ENCODE measurements around the gene KRT78.

GRCh38 chr12:52832985-52833905, 15.5 kb downstream of the KRT78 start:
- TF ChIP-seq CTCF (CRISPR knock-in tag; IDR thresholded peaks at IDR 0.05): no peak
- no peak for TF ChIP-seq EZH2 (conservative IDR thresholded peaks at IDR 0.05; ENCODE audit: low read depth, low read length)
- TF ChIP-seq POLR2AphosphoS5 (IDR thresholded peaks at IDR 0.05; ENCODE audit: low read depth, low read length): no peak
- no peak for TF ChIP-seq RERE (CRISPR knock-in tag; IDR thresholded peaks at IDR 0.05; ENCODE audit: low read depth)
- no peak for TF ChIP-seq ZNF207 (IDR thresholded peaks at IDR 0.05; ENCODE audit: borderline replicate concordance)
- TF ChIP-seq LCORL (IDR thresholded peaks at IDR 0.05): no peak
- TF ChIP-seq LCORL (CRISPR knock-in tag; IDR thresholded peaks at IDR 0.05): no peak
- no peak for TF ChIP-seq GRHL1 (CRISPR knock-in tag; conservative IDR thresholded peaks at IDR 0.05)
- no peak for TF ChIP-seq SMC3 (IDR thresholded peaks at IDR 0.05; ENCODE audit: low read length)
- TF ChIP-seq ZNF143 (CRISPR knock-in tag; IDR thresholded peaks at IDR 0.05): no peak
